H1 (cell line): ENCODE measurements around the gene KLF6. TPM values are rescaled to one million over a fixed set of nuclear protein-coding genes. Genes with fewer than 3 reads are reported as not detected.
A peak's percentile ranks its signal among the peaks of the same experiment; 100 is the strongest.

Source experiments
- CTCF ChIA-PET: fragments of 300-600 bp; sonication (Branson Sonifier 250); formaldehyde crosslinking; loops from one replicate; lab custom pipeline; 2021; ENCODE audit not compliant: partially characterized antibody; lab: Charles Lee
- POLR2A ChIA-PET: fragments of 300-600 bp; sonication (Branson Sonifier 250); formaldehyde crosslinking; loops from one replicate; lab custom pipeline; 2021; ENCODE audit warnings: inconsistent platforms; ENCODE audit not compliant: partially characterized antibody; lab: Charles Lee
- DNase-seq, 2 experiments: peaks; one replicate each; pipeline versions ENCODE4 v3.0.0 to v3.0.0-alpha.2; 2010 to 2022; ENCODE audit warnings: low spot score in 2 of 2, low read depth in 1 of 2, mixed read lengths in 1 of 2
- FAIRE-seq: peaks from 2 replicates; lab custom pipeline; 2011; peaks lifted over from hg19 to GRCh38; lab: Jason Lieb, UNC
- H2AFZ ChIP-seq: 2 replicates; pipeline ENCODE4 v1.8.1; 2012; ENCODE audit warnings: low read length, inconsistent platforms
- H2AK5ac ChIP-seq: 2 replicates; pipeline ENCODE4 v1.6.1; 2013; ENCODE audit warnings: low read depth, low read length
- H2BK120ac ChIP-seq: replicated peaks from 2 replicates; pipeline ENCODE3; 2013; ENCODE audit warnings: low read depth, low read length, inconsistent platforms
- H2BK12ac ChIP-seq: 2 replicates; pipeline ENCODE4 v1.6.1; 2013; ENCODE audit warnings: low read depth, low read length
- H2BK15ac ChIP-seq: 2 replicates; pipeline ENCODE4 v1.6.1; 2013; ENCODE audit warnings: low read length
- H2BK20ac ChIP-seq: 2 replicates; pipeline ENCODE4 v1.6.1; 2013; ENCODE audit warnings: low read length
- H2BK5ac ChIP-seq: 2 replicates; pipeline ENCODE4 v1.6.1; 2013; ENCODE audit warnings: low read depth, low read length
- H3K14ac ChIP-seq: 2 replicates; pipeline ENCODE4 v1.6.1; 2013; ENCODE audit warnings: inconsistent platforms; ENCODE audit not compliant: insufficient read length
- H3K18ac ChIP-seq: 2 replicates; pipeline ENCODE4 v1.6.1; 2013; ENCODE audit warnings: low read length; ENCODE audit errors: extremely low read depth
- H3K23ac ChIP-seq: 2 replicates; pipeline ENCODE4 v1.6.1; 2013; ENCODE audit warnings: inconsistent platforms; ENCODE audit not compliant: insufficient read length
- H3K23me2 ChIP-seq: 2 replicates; pipeline ENCODE4 v1.6.1; 2013; ENCODE audit warnings: low read depth, low read length
- H3K27ac ChIP-seq: 2 replicates; pipeline ENCODE4 v1.6.1; 2011; ENCODE audit warnings: low read depth, low read length, inconsistent platforms
- H3K27me3 ChIP-seq, 4 experiments: replicated peaks in 1 of 4; 1 replicate in 1 of 4; 2 replicates in 3 of 4; pipeline versions ENCODE4 v1.6.1 to v1.8.1; 2011 to 2013; ENCODE audit warnings: low read length in 3 of 4, mild to moderate bottlenecking in 3 of 4, inconsistent platforms in 2 of 4, mixed read lengths in 2 of 4, moderate library complexity in 1 of 4; ENCODE audit not compliant: control insufficient read depth in 3 of 4, insufficient read depth in 3 of 4; ENCODE audit errors: extremely low read depth in 1 of 4
- H3K36me3 ChIP-seq, 4 experiments: 2 replicates each; pipeline versions ENCODE4 v1.6.1 to v1.8.1; 2011 to 2013; ENCODE audit warnings: mild to moderate bottlenecking in 4 of 4, low read length in 3 of 4, moderate library complexity in 2 of 4, control low read depth in 1 of 4, inconsistent platforms in 1 of 4; ENCODE audit not compliant: insufficient read depth in 4 of 4, control insufficient read depth in 2 of 4
- H3K4ac ChIP-seq: replicated peaks from 2 replicates; pipeline ENCODE3; 2013; ENCODE audit warnings: low read length, low read depth, mixed read lengths, inconsistent platforms; ENCODE audit not compliant: insufficient read length
- H3K4me1 ChIP-seq, 4 experiments: replicated peaks in 1 of 4; 1 replicate in 1 of 4; 2 replicates in 3 of 4; pipeline versions ENCODE4 v1.6.1 to v1.8.1; 2011 to 2013; ENCODE audit warnings: low read length in 3 of 4, inconsistent platforms in 2 of 4, mixed read lengths in 1 of 4; ENCODE audit not compliant: insufficient read depth in 4 of 4, control insufficient read depth in 3 of 4
- H3K4me2 ChIP-seq, 2 experiments: 2 replicates each; pipeline versions ENCODE4 v1.6.1 to v1.8.1; 2011 to 2013; ENCODE audit warnings: low read depth in 2 of 2, low read length in 2 of 2, control low read depth in 1 of 2, inconsistent platforms in 1 of 2, mild to moderate bottlenecking in 1 of 2; ENCODE audit not compliant: insufficient read depth in 1 of 2
- H3K4me3 ChIP-seq, 4 experiments: fragments of 200-600, 300-600 bp in 1 of 4; sonication (generic), shearing (Covaris generic), sonication (Bioruptor Twin) in 1 of 4; 2 replicates each; pipeline versions ENCODE4 v1.5.1 to v1.8.1; 2011 to 2016; ENCODE audit warnings: low read length in 4 of 4, low read depth in 3 of 4, control low read depth in 2 of 4, inconsistent platforms in 2 of 4, mild to moderate bottlenecking in 2 of 4, mixed read lengths in 1 of 4, moderate library complexity in 1 of 4; ENCODE audit not compliant: insufficient read depth in 2 of 4; ENCODE audit errors: extremely low read depth in 1 of 4
- H3K56ac ChIP-seq: replicated peaks from 2 replicates; pipeline ENCODE3; 2013; ENCODE audit warnings: low read depth, mild to moderate bottlenecking, mixed read lengths, low read length, inconsistent platforms; ENCODE audit not compliant: insufficient read length
- H3K79me1 ChIP-seq: 2 replicates; pipeline ENCODE4 v1.6.1; 2013; ENCODE audit warnings: low read depth, low read length, control low read depth
- H3K79me2 ChIP-seq, 2 experiments: 2 replicates each; pipeline versions ENCODE4 v1.6.1 to v1.8.1; 2012 to 2013; ENCODE audit warnings: low read length in 2 of 2, mild to moderate bottlenecking in 2 of 2, inconsistent platforms in 1 of 2; ENCODE audit not compliant: insufficient read depth in 2 of 2, control insufficient read depth in 1 of 2
- H3K9ac ChIP-seq, 4 experiments: replicated peaks in 1 of 4; 1 replicate in 1 of 4; 2 replicates in 3 of 4; pipeline versions ENCODE4 v1.6.1 to v1.8.1; 2011 to 2013; ENCODE audit warnings: low read depth in 3 of 4, low read length in 3 of 4, control low read depth in 2 of 4, mild to moderate bottlenecking in 2 of 4, moderate library complexity in 2 of 4, inconsistent platforms in 1 of 4; ENCODE audit errors: extremely low read depth in 1 of 4
- H3K9me3 ChIP-seq, 2 experiments: 2 replicates each; pipeline versions ENCODE4 v1.6.1 to v1.8.1; 2012 to 2013; ENCODE audit warnings: mild to moderate bottlenecking in 2 of 2, moderate library complexity in 2 of 2, control low read depth in 1 of 2, inconsistent platforms in 1 of 2, low read depth in 1 of 2, low read length in 1 of 2, mixed read lengths in 1 of 2; ENCODE audit not compliant: insufficient read depth in 2 of 2
- H4K20me1 ChIP-seq, 2 experiments: replicated peaks in 1 of 2; 2 replicates each; pipeline versions ENCODE3 to v1.8.1; 2011 to 2013; ENCODE audit warnings: inconsistent platforms in 2 of 2, low read length in 2 of 2, mild to moderate bottlenecking in 1 of 2; ENCODE audit not compliant: insufficient read depth in 2 of 2, control insufficient read depth in 1 of 2
- H4K5ac ChIP-seq: 2 replicates; pipeline ENCODE4 v1.6.1; 2013; ENCODE audit warnings: low read length, low read depth, mixed read lengths, inconsistent platforms; ENCODE audit not compliant: insufficient read length
- H4K8ac ChIP-seq: 2 replicates; pipeline ENCODE4 v1.8.0; 2013; ENCODE audit warnings: mild to moderate bottlenecking, moderate library complexity, low read length, inconsistent platforms; ENCODE audit not compliant: insufficient read depth; ENCODE audit errors: extremely low read depth
- H4K91ac ChIP-seq: replicated peaks from 2 replicates; pipeline ENCODE3; 2013; ENCODE audit warnings: low read length, mixed read lengths, inconsistent platforms; ENCODE audit not compliant: insufficient read length
- CBX8 ChIP-seq: fragments of 300-800, 300-1000 bp; sonication (generic); IDR thresholded peaks from 2 replicates; pipeline ENCODE4 v1.7.1; 2016; ENCODE audit warnings: low read depth, low read length, borderline replicate concordance
- JUN ChIP-seq: IDR thresholded peaks from 2 replicates; pipeline ENCODE4 v1.6.1; 2011; ENCODE audit warnings: low read depth, mild to moderate bottlenecking, improper control_type of control experiment, low read length
- KDM4A ChIP-seq: IDR thresholded peaks from one replicate; pipeline ENCODE4 v1.7.1; 2012; ENCODE audit warnings: low read depth, mild to moderate bottlenecking, moderate library complexity, low read length, inconsistent platforms; ENCODE audit not compliant: severe bottlenecking
- TEAD4 ChIP-seq: IDR thresholded peaks from 2 replicates; pipeline ENCODE4 v1.6.1; 2012; ENCODE audit warnings: low read depth, low read length, inconsistent platforms, mixed read lengths
- WGBS, 2 experiments: shearing (Covaris generic) in 1 of 2; methylation state at CpG; one replicate each; pipeline versions ENCODE4 v1.1.6 to v1.1.7; 2013 to 2015; ENCODE audit warnings: low lambda C conversion rate in 2 of 2, mixed read lengths in 2 of 2, inconsistent platforms in 1 of 2, low coverage in 1 of 2, missing lambda C conversion rate in 1 of 2; ENCODE audit not compliant: insufficient replicate concordance in 2 of 2, insufficient coverage in 1 of 2, insufficient read length in 1 of 2; ENCODE audit errors: extremely low coverage in 1 of 2, missing lambda C conversion rate in 1 of 2; 5-methylcytosine and 5-hydroxymethylcytosine counted together
- polyA plus RNA-seq, 7 experiments: library from polyadenylated mRNA; depleted of rRNA in 3 of 7; stranded (reverse) in 5 of 7; unstranded in 2 of 7; fragments of >200 nt in 5 of 7; fragments of 200-250 nt in 2 of 7; gene quantifications; 1 replicate in 5 of 7; 2 replicates in 1 of 7; 4 replicates in 1 of 7; pipeline versions ENCODE4 v1.2.1 to v1.2.3, GENCODE V29; 2011 to 2013; ENCODE audit warnings: missing spikeins in 2 of 7, mixed read lengths in 2 of 7
- total RNA-seq: library from RNA; stranded (reverse); fragmentation: NEBNext Ultra II Directional; extraction: Animal tissue kit (Norgen Biotek cat#: 25700); gene quantifications from 2 replicates; pipeline ENCODE4 v1.2.1, GENCODE V29; 2021

Gene KLF6
- total and polyA plus RNA-seq, 2 of the 8 experiments (the other 6 are each of a cell fraction or from before 2014, with no cell fraction given) = 5.7 to 19.5 TPM

DNA sequence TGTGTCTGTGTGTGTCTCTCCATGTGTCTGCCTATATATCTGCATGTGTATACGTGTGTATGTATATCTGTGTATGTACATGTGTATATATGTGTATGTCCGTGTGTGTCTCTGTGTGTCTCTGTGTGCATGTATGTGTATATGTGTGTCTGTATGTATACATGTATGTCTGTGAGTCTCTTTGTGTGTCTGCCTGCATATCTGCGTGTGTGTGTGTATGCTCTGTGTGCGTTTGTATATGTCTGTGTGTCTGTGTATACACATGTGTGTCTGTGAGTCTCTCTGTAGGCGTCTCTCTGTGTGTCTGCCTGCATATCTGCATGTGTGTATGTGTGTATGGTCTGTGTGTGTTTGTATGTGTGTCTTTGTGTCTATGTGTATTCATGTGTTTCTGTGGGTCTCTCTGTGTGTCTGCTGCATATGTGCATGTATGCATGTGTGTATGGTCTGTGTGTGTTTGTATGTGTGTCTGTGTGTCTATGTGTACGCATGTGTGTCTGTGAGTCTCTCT is 23.7 kb upstream of the KLF6 start:
- Histone ChIP-seq H3K79me1 (no peaks in the 10 kb centered on the region), H2BK5ac (no peak overlapping the region), H3K9ac (no peak overlapping the region), H3K27me3 (no peaks in the 10 kb centered on the region), H4K20me1 (no peaks in the 10 kb centered on the region), H3K4me1 (peaks cover 2 to 6% (median 2%) of the 10 kb centered on the region in 4 experiments; a peak in 1 of 7 replicates), H2BK15ac (peak overlapping the region; percentile 20; the same call in 1 of the 2 replicates), H2BK120ac (no peak overlapping the region), H2BK20ac (no peak overlapping the region), H2AK5ac (peak overlapping the region; percentile 33; the same call in 1 of the 2 replicates), H3K4me3 (no peak overlapping the region), H3K56ac (no peak overlapping the region), H3K14ac (no peak overlapping the region), H3K4ac (no peak overlapping the region), H3K4me2 (no peak overlapping the region), H3K23ac (no peak overlapping the region), H4K5ac (no peak overlapping the region), H4K8ac (no peak overlapping the region), H3K79me2 (no peaks in the 10 kb centered on the region), H3K18ac (no peak overlapping the region), H3K9me3 (no peaks in the 10 kb centered on the region), H3K36me3 (no peaks in the 10 kb centered on the region), H3K23me2 (0 out of 2 replicates have a peak, but pooled peaks cover 2% of the 10 kb centered on the region), H2AFZ (no peak overlapping the region), H4K91ac (peak overlapping the region; percentile 57), H2BK12ac (peak overlapping the region; percentile 68; the same call in 1 of the 2 replicates), H3K27ac (no peak overlapping the region)
- FAIRE-seq = no peak
- 94% methylated on average over 6 of the region's 6 CpGs; no CpG with 5 or more reads in 1 of the 2 experiments for WGBS, 2 experiments
- DNase-seq = no peak
- POLR2A ChIA-PET = no interaction called here
- CTCF ChIA-PET = no interaction called here
- TF ChIP-seq TEAD4 (no peak), JUN (no peak), KDM4A (no peak), CBX8 (no peak)
